GM12891 (cell line): ENCODE data around the gene FGD3.

ENCODE experiments used
- DNase-seq: peaks from one replicate; pipeline ENCODE4 v3.0.0; 2011; ENCODE audit warnings: low spot score; ENCODE audit not compliant: insufficient read length
- FAIRE-seq: peaks from 2 replicates; lab custom pipeline; 2011; peaks lifted over from hg19 to GRCh38; lab: Jason Lieb, UNC
- PAX5 ChIP-seq: IDR thresholded peaks from 2 replicates; pipeline ENCODE4 v1.6.1; 2011; ENCODE audit warnings: low read length, moderate library complexity, mild to moderate bottlenecking; ENCODE audit not compliant: insufficient read depth, severe bottlenecking
- POLR2A ChIP-seq: IDR thresholded peaks from 2 replicates; pipeline ENCODE4 v1.6.1; 2011; ENCODE audit warnings: low read depth, low read length, control low read depth
- POLR2AphosphoS5 ChIP-seq: IDR thresholded peaks from 2 replicates; pipeline ENCODE4 v1.6.1; 2011; ENCODE audit warnings: low read depth, low read length, control low read depth
- POU2F2 ChIP-seq: IDR thresholded peaks from 2 replicates; pipeline ENCODE4 v1.6.1; 2011; ENCODE audit warnings: low read depth, mild to moderate bottlenecking, control low read depth, low read length, moderate library complexity
- SPI1 ChIP-seq: IDR thresholded peaks from 2 replicates; pipeline ENCODE4 v1.6.1; 2011; ENCODE audit warnings: low read depth, low read length, control low read depth
- TAF1 ChIP-seq: IDR thresholded peaks from 2 replicates; pipeline ENCODE4 v1.6.1; 2011; ENCODE audit warnings: low read depth, low read length, control low read depth

The FGD3 gene

GRCh38 chr9:93071464-93071863 is 124.1 kb downstream of the FGD3 start:
- TF ChIP-seq PAX5 = no peak
- TF ChIP-seq TAF1 = no peak
- peak; percentile 28; the same call in 1 of the 2 replicates for TF ChIP-seq SPI1
- DNase-seq = no peak
- peak; percentile 88 for FAIRE-seq

- DNase-seq = no peak
- no peak for FAIRE-seq
- no peak for TF ChIP-seq PAX5
- no peak for TF ChIP-seq POU2F2
- TF ChIP-seq TAF1 = no peak
- no peak for TF ChIP-seq POLR2AphosphoS5
- no peak for TF ChIP-seq POLR2A
- TF ChIP-seq SPI1 = no peak
These were observed 125.1 kb downstream of the FGD3 start for GRCh38 chr9:93072383-93072795.

GRCh38 chr9:93076101-93076791 is 128.9 kb downstream of the FGD3 start:
- TF ChIP-seq TAF1 (no peak), POLR2AphosphoS5 (no peak), POU2F2 (no peak), POLR2A (no peak), PAX5 (no peak), SPI1 (no peak)
- FAIRE-seq (no peak), DNase-seq (no peak)

GRCh38 chr9:93076792-93077128 is 129.4 kb downstream of the FGD3 start:
- FAIRE-seq = no peak
- TF ChIP-seq POU2F2 (no peak), TAF1 (no peak), POLR2AphosphoS5 (no peak)
- DNase-seq = no peak

GRCh38 chr9:93077367-93077766 is 130.0 kb downstream of the FGD3 start:
- DNase-seq (no peak), FAIRE-seq (peak; percentile 73)
- TF ChIP-seq SPI1 (no peak), POU2F2 (peak; percentile 65; the same call in 1 of the 2 replicates)

- TF ChIP-seq SPI1 (no peak), POLR2AphosphoS5 (no peak), TAF1 (no peak), PAX5 (no peak), POLR2A (no peak), POU2F2 (no peak)
- DNase-seq (no peak), FAIRE-seq (no peak)
These were observed 130.5 kb downstream of the FGD3 start for GRCh38 chr9:93077811-93078210.

- no peak for FAIRE-seq
- DNase-seq = no peak
- TF ChIP-seq POLR2A (no peak), POLR2AphosphoS5 (no peak), TAF1 (no peak), SPI1 (no peak), POU2F2 (no peak)
These were observed 132.0 kb downstream of the FGD3 start for GRCh38 chr9:93079371-93079770.

- TF ChIP-seq POLR2AphosphoS5 (no peak), TAF1 (no peak), PAX5 (no peak), POLR2A (no peak), POU2F2 (no peak), SPI1 (no peak)
- FAIRE-seq (no peak), DNase-seq (no peak)
These were observed 133.1 kb downstream of the FGD3 start for GRCh38 chr9:93080406-93080805.

GRCh38 chr9:93081081-93081529 is 133.8 kb downstream of the FGD3 start:
- TF ChIP-seq TAF1 (no peak), POLR2A (no peak), POLR2AphosphoS5 (no peak), SPI1 (no peak), POU2F2 (no peak), PAX5 (no peak)
- DNase-seq = no peak
- FAIRE-seq = no peak

- no peak for DNase-seq
These were observed 134.6 kb downstream of the FGD3 start for GRCh38 chr9:93081931-93082330.

GRCh38 chr9:93082841-93083411 is 135.6 kb downstream of the FGD3 start:
- FAIRE-seq = no peak
- DNase-seq = no peak
- TF ChIP-seq SPI1 (no peak), POLR2A (no peak), POLR2AphosphoS5 (no peak), POU2F2 (no peak), TAF1 (no peak), PAX5 (no peak)

More at GRCh38 chr9:93081931-93082330, 134.6 kb downstream of the FGD3 start:
- no peak for TF ChIP-seq TAF1
- TF ChIP-seq POU2F2 = no peak
- no peak for TF ChIP-seq PAX5
- TF ChIP-seq SPI1 = no peak
- no peak for TF ChIP-seq POLR2AphosphoS5
- no peak for TF ChIP-seq POLR2A
- no peak for FAIRE-seq
